ENCODE measurements around the gene FBLN5.
A peak's percentile ranks its signal among the peaks of the same experiment; 100 is the strongest.
"Not testable (repeated sequence)": the region's sequence is repeated elsewhere in the genome, so short reads cannot be mapped to it uniquely, and the experiment has no call there.

Gene FBLN5

DNA sequence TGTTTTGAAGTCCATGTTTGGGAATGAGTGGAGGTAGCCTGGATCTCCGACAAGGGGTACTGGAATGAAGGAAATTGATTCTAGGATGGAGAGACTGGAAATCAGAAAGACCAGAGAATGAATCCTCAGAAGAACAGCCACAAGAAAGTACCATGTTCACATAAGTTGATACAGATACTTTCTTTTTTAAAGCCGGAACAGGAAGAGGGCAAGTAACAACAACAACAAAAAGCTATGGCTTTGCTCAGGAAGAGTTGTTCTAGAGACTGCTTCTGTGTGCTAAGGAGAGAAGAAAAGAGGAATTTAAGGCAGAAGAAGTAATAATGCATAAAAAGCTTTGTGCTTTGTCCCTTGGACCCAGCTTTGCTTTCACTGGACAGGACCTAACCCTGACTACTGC, 86.4 kb downstream of the FBLN5 start:
- DNase-seq (ENCODE audit: low read depth) = no peak

DNA sequence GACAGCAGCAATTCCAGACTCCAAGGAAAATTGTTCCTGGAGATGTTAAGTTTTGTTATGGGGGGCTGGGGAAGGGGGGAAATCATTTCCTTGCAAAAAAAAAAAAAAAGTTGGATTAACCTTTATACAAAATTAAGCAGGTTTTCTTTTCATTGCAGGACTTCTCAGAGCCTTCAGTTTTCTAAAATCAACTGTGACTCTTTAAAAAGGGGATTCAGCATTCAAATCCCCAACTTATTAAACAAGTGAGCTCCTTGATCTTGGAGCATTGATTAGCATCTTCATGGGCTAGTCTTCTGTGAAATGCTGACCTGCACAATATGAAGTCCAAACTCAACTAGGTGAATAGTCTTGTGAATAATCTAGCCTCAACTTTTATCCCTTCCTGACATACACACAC, 87.3 kb downstream of the FBLN5 start:
- no peak for DNase-seq (ENCODE audit: low read depth)

DNA sequence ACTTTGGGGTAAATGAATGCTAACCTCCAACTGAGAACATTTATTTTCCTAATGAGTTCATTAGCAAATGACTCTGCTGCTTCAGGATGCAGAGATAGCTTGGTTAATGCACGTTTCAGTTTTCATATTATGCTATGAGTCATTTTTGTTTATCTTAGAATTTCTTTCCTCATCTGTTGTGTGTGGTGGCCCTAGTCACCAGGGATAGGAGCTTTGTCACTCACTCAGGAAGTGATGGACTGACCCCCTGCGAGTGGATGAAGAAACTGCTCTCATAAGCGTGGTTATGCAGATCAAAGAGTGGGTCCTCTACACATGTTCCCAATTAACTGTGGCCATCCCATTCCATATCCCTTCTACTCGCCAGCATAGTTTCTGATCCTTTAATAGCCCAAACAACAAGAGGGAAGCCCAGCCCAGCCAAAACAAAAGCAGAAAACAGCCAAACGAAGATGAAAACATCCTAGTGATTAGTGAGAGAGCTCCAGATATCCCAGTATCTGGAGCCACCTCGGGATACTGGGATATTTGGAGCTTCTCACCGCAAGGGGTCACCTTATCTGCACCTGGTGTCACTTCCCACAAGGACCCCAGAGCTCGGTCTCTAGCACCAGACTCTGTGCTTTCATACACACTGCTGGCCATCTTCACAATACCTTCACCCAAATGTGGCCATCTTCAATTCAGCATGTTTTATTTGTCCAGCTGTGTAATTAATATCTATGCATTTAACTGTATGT, 88.8 kb downstream of the FBLN5 start:
- no peak for DNase-seq (ENCODE audit: low read depth)

DNA sequence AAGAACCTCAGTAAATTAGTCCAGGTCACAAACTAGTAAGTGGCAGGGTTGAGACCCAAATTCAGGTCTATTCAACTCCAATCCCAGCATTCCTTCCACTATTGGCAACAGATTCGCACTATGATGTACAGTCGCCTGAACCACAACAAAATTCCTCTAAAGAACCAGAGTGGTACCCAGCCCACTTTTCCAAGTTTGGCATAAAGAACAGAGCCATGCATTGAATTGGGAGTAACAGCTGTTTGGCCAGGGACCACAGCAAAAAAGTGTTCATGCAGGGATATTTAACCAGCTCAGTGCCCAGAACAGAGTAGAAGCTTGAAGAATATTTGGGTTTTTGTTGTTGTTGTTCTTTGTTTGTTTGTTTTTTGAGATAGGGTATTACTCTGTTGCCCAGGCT, 89.9 kb downstream of the FBLN5 start:
- no peak for DNase-seq (ENCODE audit: low read depth)

DNA sequence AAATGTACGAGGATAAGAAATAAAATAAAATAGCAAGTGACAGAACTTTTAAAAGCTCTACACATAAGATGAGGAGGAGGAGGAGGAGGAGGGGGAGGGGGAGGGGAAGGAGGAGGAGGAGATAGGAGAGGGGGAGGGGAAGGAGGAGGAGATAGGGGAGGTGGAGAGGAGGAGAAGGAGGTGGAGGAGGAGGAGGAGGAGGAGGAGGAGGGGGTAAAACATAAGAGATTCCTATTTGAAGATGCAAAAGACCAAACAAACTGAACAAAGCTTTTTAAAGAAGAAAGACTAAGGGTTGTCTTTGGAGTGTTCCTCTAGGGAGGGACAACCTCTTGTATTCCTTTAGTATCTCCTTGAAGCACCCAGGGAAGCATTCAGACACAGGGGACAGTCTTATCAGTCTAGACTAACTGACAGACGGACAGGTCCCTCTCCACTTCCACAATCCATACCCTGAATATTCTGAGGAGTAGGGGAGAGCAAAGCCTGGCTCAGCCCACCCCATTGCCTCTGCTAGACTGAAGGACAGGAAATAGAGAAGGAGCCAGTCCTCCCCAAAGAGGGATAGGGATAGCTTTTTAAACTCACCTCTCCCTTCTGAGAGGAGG, 93.1 kb downstream of the FBLN5 start:
- DNase-seq (ENCODE audit: low read depth) = no peak

DNA sequence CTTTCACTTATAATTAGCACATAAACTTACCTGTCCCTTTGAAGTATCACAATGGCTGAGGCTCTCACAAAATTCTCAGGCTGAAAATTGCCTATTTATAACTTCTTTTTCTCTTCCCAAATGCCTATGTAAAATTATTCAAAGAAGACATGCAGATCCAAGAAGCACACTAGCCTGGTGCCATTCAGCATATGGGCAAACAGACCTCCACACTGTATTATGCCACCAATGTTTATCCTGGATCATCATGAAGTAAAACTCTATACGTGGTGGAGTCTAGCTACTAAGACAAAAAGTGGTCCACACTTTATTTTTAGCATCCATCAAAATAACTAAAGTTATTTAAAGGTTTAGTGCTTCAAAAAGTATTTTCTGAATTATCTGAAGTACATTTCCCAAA, 95.9 kb downstream of the FBLN5 start:
- no peak for DNase-seq (ENCODE audit: low read depth)

DNA sequence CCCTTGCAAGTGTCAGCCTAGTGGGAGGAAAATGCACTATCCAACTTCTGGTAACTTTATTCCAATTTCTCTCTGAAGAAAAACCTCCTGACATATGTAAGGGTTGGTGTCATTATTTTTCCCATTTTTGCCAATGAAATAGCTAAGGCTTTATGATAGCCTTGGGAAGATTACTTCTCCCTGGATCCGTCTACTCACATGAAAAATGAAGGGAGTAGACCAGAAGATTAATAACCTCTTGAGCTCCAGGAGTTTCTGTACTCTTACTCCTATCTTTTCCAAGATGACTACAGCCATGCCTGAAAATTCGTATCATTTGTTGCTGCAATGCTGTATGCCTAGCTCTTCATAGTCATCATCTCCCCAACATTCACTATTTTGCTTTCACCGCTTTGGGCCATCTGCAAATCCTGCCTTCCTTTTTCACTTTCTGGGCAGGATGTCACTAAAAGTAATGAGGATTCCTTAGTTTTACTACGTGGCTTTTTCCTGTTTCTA, 98.9 kb downstream of the FBLN5 start:
- no peak for DNase-seq (ENCODE audit: low read depth)

DNA sequence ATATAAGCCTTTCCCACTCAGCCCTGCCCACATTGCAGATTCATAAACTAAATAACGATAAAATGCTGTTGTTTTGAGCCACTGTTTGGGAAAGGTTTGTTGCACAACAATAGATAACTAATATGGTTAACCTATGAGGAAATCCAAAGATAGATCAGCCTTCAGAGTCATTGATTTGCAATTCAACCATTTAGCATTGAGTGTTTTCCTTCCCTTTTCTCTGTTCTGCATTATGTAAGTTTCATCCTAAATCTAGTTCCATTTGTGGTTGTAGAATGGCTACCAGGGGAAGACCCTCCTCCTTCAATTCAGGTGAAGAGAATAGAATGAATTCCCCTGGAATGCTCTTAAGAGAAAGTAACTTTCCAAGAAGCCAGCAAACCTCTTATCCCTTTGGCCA, 99.8 kb downstream of the FBLN5 start:
- no peak for DNase-seq (ENCODE audit: low read depth)

DNA sequence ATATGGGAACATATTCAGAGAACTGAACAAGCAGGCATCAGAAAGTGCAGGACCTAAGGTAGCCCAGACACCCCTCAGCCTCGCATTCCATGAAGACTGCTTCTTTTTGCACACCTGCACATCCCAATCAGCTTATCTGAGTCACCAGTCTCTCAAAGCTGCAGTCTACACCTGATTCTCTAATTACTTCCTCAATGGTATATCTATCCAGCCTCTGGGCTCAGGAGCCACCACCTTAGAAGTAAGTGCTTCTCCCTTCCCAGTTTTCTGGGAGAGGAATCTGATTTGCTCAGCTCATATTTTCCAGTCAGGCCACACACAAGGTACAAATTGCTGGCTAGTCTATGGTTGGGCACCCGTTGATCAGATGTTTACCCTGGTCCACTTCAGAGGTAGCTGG, 101.8 kb downstream of the FBLN5 start:
- DNase-seq (ENCODE audit: low read depth) = no peak

DNA sequence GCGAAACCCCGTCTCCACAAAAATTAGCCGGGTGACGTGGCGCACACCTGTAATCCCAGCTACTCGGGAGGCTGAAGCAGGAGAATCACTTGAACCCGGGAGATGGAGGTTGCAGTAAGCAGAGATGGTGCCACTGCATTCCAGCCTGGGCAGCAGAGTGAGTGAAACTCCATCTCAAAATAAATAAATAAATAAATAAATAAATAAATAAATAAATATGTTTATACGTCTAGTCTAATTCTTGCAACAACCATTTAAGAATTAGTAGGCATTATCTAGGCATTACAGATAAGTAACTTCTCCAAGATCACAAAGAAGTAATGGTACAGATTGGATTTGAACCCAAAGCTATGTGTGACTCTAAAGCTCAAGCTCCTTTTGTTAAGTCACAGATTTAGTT, 102.4 kb downstream of the FBLN5 start:
- not testable (repeated sequence) for DNase-seq (ENCODE audit: low read depth)

DNA sequence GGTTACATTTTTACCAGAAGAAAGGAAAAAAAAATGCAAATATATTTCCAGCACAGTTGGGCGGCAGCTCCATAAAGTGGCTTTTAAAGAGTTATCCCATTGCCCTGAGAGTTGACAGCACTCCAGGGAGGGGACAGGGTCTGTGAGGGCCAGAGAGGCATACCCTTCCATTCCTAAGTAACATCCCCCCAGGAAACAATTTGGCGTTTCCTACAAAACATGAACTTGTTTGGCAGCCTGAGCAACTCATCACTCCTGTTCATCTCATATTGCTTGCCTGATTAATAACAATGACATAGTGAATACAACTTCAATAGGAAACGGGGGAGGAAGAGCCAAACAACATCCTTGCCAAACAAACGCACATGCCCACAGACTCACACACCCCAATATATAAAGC, 103.5 kb downstream of the FBLN5 start:
- no peak for DNase-seq (ENCODE audit: low read depth)

DNA sequence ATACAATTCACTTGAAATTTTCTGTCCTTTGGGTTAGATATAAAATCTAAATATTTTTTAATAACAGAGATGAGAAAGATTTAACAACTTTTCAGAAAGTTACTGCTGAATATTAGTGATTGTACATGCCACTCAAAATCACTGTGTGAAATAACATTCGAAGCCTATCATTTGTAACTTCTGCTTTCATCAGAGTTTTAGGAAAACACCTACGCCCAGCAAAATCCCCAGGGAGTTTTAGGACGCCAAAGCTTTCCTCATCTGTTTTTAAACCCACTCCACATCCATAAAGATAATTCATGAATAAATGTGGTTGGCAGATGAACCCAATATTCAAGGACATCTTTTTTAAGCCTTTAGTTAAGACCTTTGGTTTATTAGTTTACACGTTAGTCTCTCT, 104.1 kb downstream of the FBLN5 start:
- no peak for DNase-seq (ENCODE audit: low read depth)

DNA sequence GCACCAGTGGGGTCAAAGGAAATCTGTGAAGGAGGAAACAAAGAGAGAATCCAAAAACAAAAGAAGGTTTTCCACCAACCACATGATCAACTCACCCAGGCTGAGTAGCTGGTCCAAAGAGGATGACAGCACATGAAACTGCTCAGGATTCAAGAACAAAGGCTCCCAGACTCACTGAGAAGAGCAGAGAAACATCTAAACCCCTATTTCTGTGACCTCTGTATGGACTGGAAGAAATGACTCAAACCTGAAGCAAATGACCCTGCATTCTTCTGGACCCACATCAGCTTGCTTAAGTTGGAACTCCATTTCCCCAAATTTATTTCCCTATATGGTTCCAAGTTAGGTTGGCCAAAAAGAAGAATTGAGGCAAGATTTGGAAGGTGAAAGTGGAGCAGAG, 106.4 kb downstream of the FBLN5 start:
- DNase-seq (ENCODE audit: low read depth) = no peak

DNA sequence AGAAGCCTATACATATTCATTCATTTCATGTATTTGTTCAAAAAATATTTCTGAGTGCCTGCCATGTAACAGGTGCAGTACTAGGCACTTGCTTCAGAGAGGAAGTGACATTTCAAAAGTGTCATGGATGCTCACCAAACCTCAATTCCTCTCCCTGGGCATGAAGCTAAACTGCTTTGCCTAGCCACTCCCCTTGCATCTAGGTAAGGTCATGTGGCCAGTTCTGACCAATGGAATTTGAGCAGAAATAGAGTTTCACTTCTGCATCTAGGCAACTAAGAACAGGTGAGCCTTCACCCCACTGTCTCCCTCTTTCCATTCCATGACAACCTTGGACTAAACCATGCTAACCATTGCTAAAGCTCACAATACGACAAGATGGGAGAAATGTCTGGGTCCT, 107.7 kb downstream of the FBLN5 start:
- no peak for DNase-seq (ENCODE audit: low read depth)

DNA sequence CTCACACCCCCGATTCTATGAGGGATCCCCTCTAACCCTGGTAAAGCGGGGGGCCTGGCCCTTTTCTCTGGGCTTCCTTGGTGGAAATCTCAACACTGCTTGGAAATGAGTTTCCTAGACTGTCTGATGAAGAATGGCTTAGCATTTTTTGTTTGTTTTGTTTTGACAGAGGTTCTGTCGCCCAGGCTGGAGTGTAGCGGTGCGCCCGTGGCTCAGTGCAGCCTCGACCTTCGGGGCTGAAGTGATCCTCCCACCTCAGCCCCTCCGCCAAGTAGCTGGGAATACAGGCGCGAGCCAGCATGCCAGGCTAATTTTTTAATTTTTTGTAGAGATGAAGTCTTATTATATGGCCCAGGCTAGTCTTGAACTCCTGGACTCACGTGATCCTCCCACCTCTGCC, 110.4 kb downstream of the FBLN5 start:
- no peak for DNase-seq (ENCODE audit: low read depth)

DNA sequence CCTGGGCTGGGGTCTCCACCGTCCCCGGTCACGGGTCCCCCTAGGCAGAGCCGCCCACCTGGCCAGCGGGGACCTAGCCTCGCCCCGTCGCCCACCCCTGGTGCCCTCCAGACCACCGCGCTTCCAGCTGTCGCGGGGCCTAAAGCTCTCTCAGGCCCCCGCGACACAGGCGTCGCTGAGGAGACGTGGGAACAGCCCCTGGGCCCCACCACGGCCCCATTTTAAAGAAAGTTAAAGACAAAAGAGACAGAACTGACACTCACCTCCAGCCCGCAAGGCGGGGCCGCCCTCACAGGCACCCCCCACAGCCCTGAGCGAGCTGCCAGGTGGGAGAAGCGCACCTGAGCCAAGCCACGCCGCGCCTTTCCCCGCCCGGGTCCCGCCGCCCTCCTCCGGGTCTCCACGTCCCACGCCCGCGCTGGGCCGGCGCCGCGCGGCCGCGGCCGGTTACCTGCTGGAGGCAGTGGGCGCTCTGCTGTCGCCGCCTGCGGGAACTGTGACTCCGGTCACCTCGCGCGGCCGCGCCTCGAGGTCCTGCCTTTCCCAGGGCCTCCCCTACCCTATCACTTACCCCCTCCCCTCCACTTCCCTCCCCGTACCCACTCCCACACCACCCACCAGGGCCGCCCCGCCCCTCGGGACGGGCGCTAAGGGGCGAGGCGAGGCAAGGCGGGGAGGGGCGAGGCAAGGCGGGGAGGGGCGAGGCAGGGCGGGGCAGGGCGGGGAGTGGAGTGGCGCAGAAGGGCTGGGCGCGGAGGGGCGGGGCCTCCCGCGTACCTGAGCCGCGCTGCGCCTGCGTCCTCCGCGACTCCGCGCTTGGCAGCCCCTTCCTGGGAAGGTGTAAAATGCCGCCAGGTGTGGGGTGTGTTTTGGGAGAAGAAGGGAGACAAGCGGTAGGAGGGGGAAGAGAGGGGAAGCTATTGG, 111.3 kb downstream of the FBLN5 start:
- DNase-seq (ENCODE audit: low read depth) = peak; percentile 74

DNA sequence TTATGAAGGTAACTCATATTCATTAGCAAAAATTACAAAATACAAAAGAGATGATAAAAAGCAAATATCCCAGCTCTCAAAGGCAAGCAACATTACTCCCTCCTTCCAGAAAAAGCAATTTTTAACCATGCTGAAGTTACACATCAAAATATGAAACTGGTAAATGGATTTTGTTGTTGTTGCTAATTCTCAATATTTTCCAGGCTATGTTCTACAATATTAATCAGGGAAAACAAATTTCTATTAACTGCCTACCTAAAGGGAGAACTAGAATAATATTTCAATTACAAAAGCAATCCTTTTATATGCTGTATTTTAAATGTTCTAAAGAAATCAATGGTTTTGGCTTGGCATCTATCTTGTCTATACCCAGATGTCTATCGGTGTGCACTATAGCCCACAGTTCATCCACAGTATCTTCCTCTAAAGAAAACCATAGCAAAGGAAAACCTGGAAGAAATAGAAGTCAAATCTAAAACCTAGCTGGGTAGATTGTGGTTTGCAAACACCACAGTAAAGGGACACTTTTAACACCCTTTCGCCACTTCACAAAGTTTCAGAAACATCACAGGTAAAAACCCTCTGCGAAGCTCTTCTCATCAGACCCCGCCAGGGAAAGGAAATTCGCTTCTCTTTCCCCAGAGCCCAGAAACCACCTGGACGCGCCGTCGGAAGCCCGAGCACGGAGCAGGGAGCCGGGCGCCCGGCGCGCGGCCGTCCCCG, 112.1 kb downstream of the FBLN5 start:
- no peak for DNase-seq (ENCODE audit: low read depth)

DNA sequence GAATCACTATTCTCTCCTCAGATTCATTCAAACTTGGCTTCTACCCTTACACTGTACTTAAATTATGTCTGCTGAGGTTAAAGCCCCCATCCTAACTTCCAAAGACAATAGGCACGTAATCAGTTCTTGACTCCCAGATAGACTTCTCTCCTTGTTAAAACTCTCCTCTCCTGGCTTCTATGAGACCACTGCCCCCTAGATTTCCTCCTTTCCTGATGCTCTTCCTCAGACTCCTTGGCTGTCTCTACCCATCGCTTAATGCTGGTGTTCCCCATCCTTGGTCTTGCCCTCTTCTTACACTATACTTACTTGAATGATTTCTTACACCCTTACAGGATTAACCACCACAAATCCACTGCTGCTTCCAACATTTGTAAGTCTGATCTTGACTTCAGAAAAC, 112.9 kb downstream of the FBLN5 start:
- no peak for DNase-seq (ENCODE audit: low read depth)

DNA sequence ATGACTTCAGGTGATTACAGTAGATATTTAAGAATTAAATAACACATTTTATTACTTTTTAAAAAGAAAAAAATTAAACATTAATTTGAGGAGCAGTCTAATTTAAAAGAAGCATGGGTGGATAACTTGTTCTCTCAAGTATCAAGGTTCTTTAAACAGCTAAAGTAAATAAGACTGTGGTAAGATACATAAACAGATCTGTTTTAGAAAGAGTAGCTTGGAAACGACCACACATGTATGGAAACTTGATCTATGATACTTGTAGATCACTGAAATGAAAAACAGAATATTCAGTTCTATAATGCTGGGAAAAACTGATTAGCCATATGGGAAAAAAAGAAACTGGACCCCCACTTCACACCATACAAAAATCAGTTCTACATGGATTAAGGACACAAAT, 116.2 kb downstream of the FBLN5 start:
- no peak for DNase-seq (ENCODE audit: low read depth)

DNA sequence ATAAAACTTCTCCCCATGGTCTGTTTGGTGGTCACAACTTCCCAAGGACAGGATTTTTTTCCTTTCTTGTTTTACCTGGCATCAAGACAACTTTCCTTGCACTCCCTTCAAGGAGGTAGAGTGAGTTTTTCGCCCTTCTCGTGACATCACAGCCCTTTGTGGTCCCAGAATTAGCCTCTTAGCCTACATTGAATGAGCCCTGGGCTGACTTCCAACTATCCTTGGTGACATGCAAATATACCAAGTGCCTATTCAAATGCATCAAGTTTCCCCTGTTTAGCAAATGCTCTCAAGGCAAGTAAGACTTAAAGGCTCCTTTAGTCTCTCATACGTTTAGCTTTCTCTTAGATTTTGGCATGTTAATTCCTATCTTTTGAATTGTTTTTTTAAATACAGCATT, 116.7 kb downstream of the FBLN5 start:
- DNase-seq (ENCODE audit: low read depth) = no peak

DNA sequence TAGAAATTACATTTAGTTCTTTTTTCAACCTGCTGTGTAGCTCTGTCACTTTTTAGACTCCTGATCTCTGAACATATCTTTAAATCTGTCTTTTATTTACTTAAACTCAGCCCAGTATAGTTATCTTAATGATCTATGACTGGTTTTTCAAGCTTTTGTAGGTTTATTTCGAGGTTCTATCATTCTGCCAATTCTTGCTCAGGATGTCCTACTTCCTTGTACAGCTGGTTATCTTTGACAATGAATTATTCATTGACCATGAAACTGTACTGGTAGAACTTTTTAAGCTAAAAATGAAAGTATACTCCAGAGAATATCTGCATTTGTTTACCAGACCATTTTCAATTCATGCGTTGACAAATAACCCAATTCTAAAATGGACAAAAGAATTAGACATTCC, 118.0 kb downstream of the FBLN5 start:
- DNase-seq (ENCODE audit: low read depth) = no peak

DNA sequence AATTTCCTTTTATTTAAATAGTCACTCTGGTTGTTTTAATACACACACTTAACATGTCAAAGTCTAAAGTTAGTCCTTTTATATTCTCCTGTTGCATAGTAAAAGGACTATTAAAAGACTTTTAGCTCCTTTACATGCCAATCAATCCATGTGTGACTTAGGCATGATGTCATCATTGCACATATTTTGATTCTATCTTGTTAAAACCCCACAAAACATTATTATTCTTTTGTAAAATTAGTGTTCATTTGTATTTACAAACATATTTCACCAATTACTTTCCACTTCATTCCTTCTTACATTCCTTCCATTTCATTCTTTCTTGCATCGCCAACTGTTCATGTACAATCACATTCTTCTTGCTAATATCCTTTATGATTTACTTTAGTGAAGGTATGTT, 119.7 kb downstream of the FBLN5 start:
- DNase-seq (ENCODE audit: low read depth) = no peak

Data from stimulated activated CD8-positive, alpha-beta memory T cell treated with anti-CD3 and anti-CD28 coated beads, Interleukin-15, amount 100 ng/mL, for 24 hours (primary cell).